ENCODE results near the gene TMEM114. TPM values are rescaled to one million over a fixed set of nuclear protein-coding genes. Genes with fewer than 3 reads are reported as not detected.
A peak's percentile ranks its signal among the peaks of the same experiment; 100 is the strongest.

TMEM114 gene
- polyA plus RNA-seq, 2 of the 4 experiments (the other 2 are of a cell fraction), result not detected

- TF ChIP-seq FOSL2 (IDR thresholded peaks at IDR 0.05) (no peak), FOSL2 (CRISPR knock-in tag; IDR thresholded peaks at IDR 0.05) (no peak), POLR2A (IDR thresholded peaks at IDR 0.05; ENCODE audit: low read length) (no peak), HDAC2 (IDR thresholded peaks at IDR 0.05) (no peak)
Observed at GRCh38 chr16:8590811-8591210, 500 bp upstream of the TMEM114 start (continued).

GRCh38 chr16:8589057-8589899, 1.0 kb downstream of the TMEM114 start:
- DNase-seq (ENCODE audit: low read depth in 1 of 2, low spot score in 1 of 2), result no peak
- peaks cover 2% of the 10 kb centered on the region; the same call in 1 of the 3 replicates for H3K9me3 ChIP-seq
- no peak overlapping the region for H3K4me2 ChIP-seq
- TF ChIP-seq PBX3 (IDR thresholded peaks at IDR 0.05), result no peak
- no peak for TF ChIP-seq EP300 (IDR thresholded peaks at IDR 0.05)
- no peak for TF ChIP-seq NR3C1 (IDR thresholded peaks at IDR 0.05)
- TF ChIP-seq HEYL (CRISPR knock-in tag; IDR thresholded peaks at IDR 0.05), result no peak
- no peak for TF ChIP-seq RARB (CRISPR knock-in tag; IDR thresholded peaks at IDR 0.05)
- TF ChIP-seq HOXA7 (CRISPR knock-in tag; IDR thresholded peaks at IDR 0.05), result no peak
- no peak for TF ChIP-seq TFCP2L1 (CRISPR knock-in tag; IDR thresholded peaks at IDR 0.05)
- no peak for TF ChIP-seq RNF2 (IDR thresholded peaks at IDR 0.05; ENCODE audit: borderline replicate concordance, low read depth)
- TF ChIP-seq BHLHE40 (IDR thresholded peaks at IDR 0.05; ENCODE audit: low read depth, low read length), result no peak
- no peak for TF ChIP-seq CHD4 (IDR thresholded peaks at IDR 0.05; ENCODE audit: borderline replicate concordance)
- TF ChIP-seq POLR2A (IDR thresholded peaks at IDR 0.05; ENCODE audit: low read length), result no peak
- peak in 1 of 2 experiments; percentile 27; a peak in 2 of 6 replicates for ATAC-seq
- no peaks in the 10 kb centered on the region for H3K4me1 ChIP-seq
- CTCF ChIA-PET, result interaction anchor here (0.9 to 1.3 kb wide), 2 partner anchors 17 to 21 kb away, joined by 3 read pairs; no protein-coding TSS in a partner anchor
- no peak for FAIRE-seq
- POLR2A ChIA-PET, result no interaction called here
- H3K27ac ChIP-seq, result no peak overlapping the region
- H3K4me3 ChIP-seq, result no peak overlapping the region
- 50% methylated on average over 48 of the region's 64 CpGs for WGBS (ENCODE audit: missing lambda C conversion rate)

GRCh38 chr16:8588682-8589056, 1.6 kb downstream of the TMEM114 start:
- Histone ChIP-seq H3K4me3 (no peak overlapping the region), H3K9me3 (peaks cover 2% of the 10 kb centered on the region; the same call in 1 of the 3 replicates), H3K4me1 (no peaks in the 10 kb centered on the region), H3K27ac (no peak overlapping the region), H3K4me2 (no peak overlapping the region)
- TF ChIP-seq NR3C1 (IDR thresholded peaks at IDR 0.05) (no peak), RCOR1 (IDR thresholded peaks at IDR 0.05; ENCODE audit: low read depth, low read length) (no peak), HOXA7 (CRISPR knock-in tag; IDR thresholded peaks at IDR 0.05) (no peak), TP53 (CRISPR knock-in tag; IDR thresholded peaks at IDR 0.05) (no peak), KDM1A (IDR thresholded peaks at IDR 0.05; ENCODE audit: low read depth) (no peak), BHLHE40 (IDR thresholded peaks at IDR 0.05; ENCODE audit: low read depth, low read length) (no peak), RAD21 (conservative IDR thresholded peaks at IDR 0.05 in 1 of 2, IDR thresholded peaks at IDR 0.05 in 1 of 2) (no peak), NPAS2 (CRISPR knock-in tag; IDR thresholded peaks at IDR 0.05; ENCODE audit: borderline replicate concordance) (no peak), EP300 (IDR thresholded peaks at IDR 0.05) (no peak), FOXS1 (CRISPR knock-in tag; IDR thresholded peaks at IDR 0.05) (no peak)
- WGBS (ENCODE audit: missing lambda C conversion rate), result 19% methylated on average over 9 of the region's 9 CpGs
- no peak for FAIRE-seq
- DNase-seq (ENCODE audit: low read depth in 1 of 2, low spot score in 1 of 2), result no peak
- ATAC-seq, result no peak
- POLR2A ChIA-PET, result no interaction called here
- CTCF ChIA-PET, result interaction anchor here (0.9 kb wide), 1 partner anchor 209 kb away, joined by 3 read pairs; no protein-coding TSS in a partner anchor

- no peak overlapping the region for H3K4me3 ChIP-seq
- FAIRE-seq (no peak), ATAC-seq (no peak), DNase-seq (ENCODE audit: low read depth in 1 of 2, low spot score in 1 of 2) (no peak)
- POLR2A ChIA-PET, result interaction anchor here (0.6 kb wide), 1 partner anchor 49 kb away, joined by 5 read pairs; no protein-coding TSS in a partner anchor
- no peak overlapping the region for H3K27ac ChIP-seq
- TF ChIP-seq ZNF302 (CRISPR knock-in tag; IDR thresholded peaks at IDR 0.05) (no peak), CHD4 (IDR thresholded peaks at IDR 0.05; ENCODE audit: borderline replicate concordance) (no peak)
- no peak overlapping the region for H3K4me2 ChIP-seq
- peaks cover 2% of the 10 kb centered on the region; the same call in 1 of the 3 replicates for H3K9me3 ChIP-seq
- CTCF ChIA-PET, result interaction anchor here (0.6 to 1.8 kb wide), 4 partner anchors 12 to 1654 kb away, joined by 3 to 5 read pairs (median 4); no protein-coding TSS in a partner anchor
- H3K4me1 ChIP-seq, result no peaks in the 10 kb centered on the region
Observed at GRCh38 chr16:8587065-8587464, 3.2 kb downstream of the TMEM114 start.

Data from A549 (cell line).